Keratinocyte (primary cell): ENCODE measurements around the gene SULT1A3. TPM values are rescaled to one million over a fixed set of nuclear protein-coding genes. Genes with fewer than 3 reads are reported as not detected.
"Not testable (repeated sequence)": the region's sequence is repeated elsewhere in the genome, so short reads cannot be mapped to it uniquely, and the experiment has no call there.

Source experiments
- DNase-seq: peaks from one replicate; pipeline ENCODE4 v3.0.0-alpha.2; 2011; ENCODE audit warnings: low read depth, missing footprints, low spot score
- FAIRE-seq: peaks from 2 replicates; lab custom pipeline; 2011; peaks lifted over from hg19 to GRCh38; lab: Jason Lieb, UNC
- H2AFZ ChIP-seq: 2 replicates; pipeline ENCODE4 v1.6.0; 2012; ENCODE audit warnings: low read length, control low read depth, inconsistent platforms; ENCODE audit not compliant: control insufficient read depth
- H3K27ac ChIP-seq: 2 replicates; pipeline ENCODE4 v1.5.1; 2011; ENCODE audit warnings: low read length; ENCODE audit not compliant: control insufficient read depth, insufficient read depth
- H3K27me3 ChIP-seq: 3 replicates; pipeline ENCODE4 v1.6.0; 2011; ENCODE audit warnings: low read length; ENCODE audit not compliant: control insufficient read depth, insufficient read depth; ENCODE audit errors: extremely low read depth
- H3K36me3 ChIP-seq, 2 experiments: 2 replicates in 1 of 2; 3 replicates in 1 of 2; pipeline ENCODE4 v1.5.1; 2011; ENCODE audit warnings: low read length in 2 of 2, mild to moderate bottlenecking in 1 of 2; ENCODE audit not compliant: control insufficient read depth in 2 of 2, insufficient read depth in 2 of 2; ENCODE audit errors: extremely low read depth in 1 of 2
- H3K4me1 ChIP-seq: 3 replicates; pipeline ENCODE4 v1.5.1; 2011; ENCODE audit warnings: low read length; ENCODE audit not compliant: control insufficient read depth, insufficient read depth; ENCODE audit errors: extremely low read depth
- H3K4me2 ChIP-seq: 3 replicates; pipeline ENCODE4 v1.6.0; 2011; ENCODE audit warnings: low read depth, low read length; ENCODE audit not compliant: control insufficient read depth, insufficient read depth; ENCODE audit errors: extremely low read depth
- H3K4me3 ChIP-seq, 3 experiments: fragments of 200-600 bp in 1 of 3; sonication (generic) in 1 of 3; 2 replicates in 2 of 3; 3 replicates in 1 of 3; pipeline ENCODE4 v1.5.1; 2011 to 2016; ENCODE audit warnings: low read length in 3 of 3, mild to moderate bottlenecking in 3 of 3, control low read depth in 2 of 3, inconsistent platforms in 1 of 3, low read depth in 1 of 3, mixed read lengths in 1 of 3, mixed run types in 1 of 3, moderate library complexity in 1 of 3; ENCODE audit not compliant: control insufficient read depth in 2 of 3, insufficient read depth in 2 of 3; ENCODE audit errors: extremely low read depth in 1 of 3
- H3K79me2 ChIP-seq: 2 replicates; pipeline ENCODE4 v1.6.0; 2012; ENCODE audit warnings: low read length; ENCODE audit not compliant: control insufficient read depth, insufficient read depth
- H3K9ac ChIP-seq: 3 replicates; pipeline ENCODE4 v1.6.0; 2011; ENCODE audit warnings: low read length; ENCODE audit not compliant: control insufficient read depth, insufficient read depth; ENCODE audit errors: extremely low read depth
- H3K9me1 ChIP-seq: 3 replicates; pipeline ENCODE4 v1.6.0; 2011; ENCODE audit warnings: low read length; ENCODE audit not compliant: control insufficient read depth, insufficient read depth; ENCODE audit errors: extremely low read depth
- H3K9me3 ChIP-seq: 2 replicates; pipeline ENCODE4 v1.5.1; 2012; ENCODE audit warnings: low read depth, low read length; ENCODE audit not compliant: control insufficient read depth
- H4K20me1 ChIP-seq: 3 replicates; pipeline ENCODE4 v1.6.0; 2011; ENCODE audit warnings: low read length; ENCODE audit not compliant: control insufficient read depth, insufficient read depth; ENCODE audit errors: extremely low read depth
- dilution Hi-C: fragments of 300-500 bp; cut with MboI; formaldehyde crosslinking; loops from one replicate; pipeline ENCODE4 v1.7.0; 2020; ENCODE audit warnings: low sequenced_read_pairs; ENCODE audit not compliant: extremely low pct_ligation_motif_present
- polyA plus RNA-seq, 5 experiments: library from polyadenylated mRNA; depleted of rRNA in 3 of 5; stranded (reverse) in 3 of 5; stranded (forward) in 1 of 5; unstranded in 1 of 5; fragments of >200 nt; gene quantifications; 1 replicate in 1 of 5; 2 replicates in 3 of 5; 3 replicates in 1 of 5; pipeline versions ENCODE4 v1.2.1 to v1.2.3, GENCODE V29; 2011 to 2012; ENCODE audit warnings: missing spikeins in 2 of 5, low read depth in 1 of 5, low replicate concordance in 1 of 5
- small RNA-seq, 3 experiments: library from RNA; depleted of rRNA; stranded (forward); fragments of <200 nt; gene quantifications; one replicate each; pipeline ENCODE3, GENCODE V24; 2012; ENCODE audit warnings: low read depth in 3 of 3, low replicate concordance in 1 of 3; ENCODE audit not compliant: insufficient read length in 3 of 3

Gene SULT1A3
- polyA plus RNA-seq, 1 donor (not counting 4 experiments of a cell fraction or from before 2014, with no cell fraction given), result 8.0 TPM

GRCh38 chr16:30248379-30248778, 49.3 kb downstream of the SULT1A3 start, which contains the start of gene NPIPB13:
TSS of gene NPIPB13 (minus strand) at chr16:30248479. CDS start at chr16:30245573, 2,906 bp downstream.
- H2AFZ ChIP-seq, H3K9ac ChIP-seq, H3K4me1 ChIP-seq, H3K9me1 ChIP-seq, dilution Hi-C loops, H4K20me1 ChIP-seq, FAIRE-seq, H3K79me2 ChIP-seq, H3K4me2 ChIP-seq, DNase-seq, H3K4me3 ChIP-seq, H3K9me3 ChIP-seq, H3K27ac ChIP-seq, H3K27me3 ChIP-seq, H3K36me3 ChIP-seq: not testable (repeated sequence)

Small RNA genes lying within 50 kb of the gene (small RNA-seq; reads per million reads assigned to genes)
- 0 reads per million in 3 experiments for gene AC106782.4

Other genes with a start within 250 kb of the SULT1A3 start
- gene TMEM219, start 237.2 kb upstream of the SULT1A3 start, polyA plus RNA-seq, result 48.5 to 77.2 TPM (median 64.8 TPM) in 3 replicates
- gene TAOK2, start 225.4 kb upstream of the SULT1A3 start, polyA plus RNA-seq, result 13.8 to 20.1 TPM (median 15.4 TPM) in 3 replicates
- gene HIRIP3, start 203.6 kb upstream of the SULT1A3 start, polyA plus RNA-seq, result 4.1 to 4.8 TPM (median 4.6 TPM) in 3 replicates
- 20.1 to 28.3 TPM (median 26.7 TPM) in 3 replicates for gene INO80E, start 203.0 kb upstream of the SULT1A3 start, polyA plus RNA-seq
- 0.10 to 0.41 TPM (median 0.26 TPM) in 3 replicates for gene DOC2A, start 188.2 kb upstream of the SULT1A3 start, polyA plus RNA-seq
- not detected in 3 replicates for gene C16orf92, start 176.1 kb upstream of the SULT1A3 start, polyA plus RNA-seq
- 0.08 TPM in 1 of 3 replicates, not detected in the others for gene TLCD3B, start 168.0 kb upstream of the SULT1A3 start, polyA plus RNA-seq
- gene ALDOA, start 133.5 kb upstream of the SULT1A3 start, polyA plus RNA-seq, result 740 to 1,250 TPM (median 800 TPM) in 3 replicates
- 124 to 188 TPM (median 167 TPM) in 3 replicates for gene PPP4C, start 123.3 kb upstream of the SULT1A3 start, polyA plus RNA-seq
- 0.06 to 0.18 TPM (median 0.18 TPM) in 3 replicates for gene TBX6, start 107.3 kb upstream of the SULT1A3 start, polyA plus RNA-seq
- gene YPEL3, start 103.0 kb upstream of the SULT1A3 start, polyA plus RNA-seq, result 13.5 to 16.3 TPM (median 15.7 TPM) in 3 replicates
- 0.68 to 1.8 TPM (median 1.1 TPM) in 3 replicates for gene GDPD3, start 85.7 kb upstream of the SULT1A3 start, polyA plus RNA-seq
- 42.0 to 64.9 TPM (median 60.8 TPM) in 3 replicates for gene MAPK3, start 76.0 kb upstream of the SULT1A3 start, polyA plus RNA-seq
- 2.8 to 5.5 TPM (median 3.0 TPM) in 3 replicates for gene CORO1A, start 15.7 kb upstream of the SULT1A3 start, polyA plus RNA-seq
- gene BOLA2B, start 5.6 kb upstream of the SULT1A3 start, polyA plus RNA-seq, result 41.0 to 170 TPM (median 70.4 TPM) in 3 replicates
- gene SLX1A, start 5.4 kb upstream of the SULT1A3 start, polyA plus RNA-seq, result 2.3 to 9.0 TPM (median 5.4 TPM) in 3 replicates
- 1.0 to 2.0 TPM (median 1.6 TPM) in 3 replicates for gene NPIPB13, start 49.2 kb downstream of the SULT1A3 start, polyA plus RNA-seq
- 41.2 to 49.5 TPM (median 44.4 TPM) in 3 replicates for gene CD2BP2, start 156.1 kb downstream of the SULT1A3 start, polyA plus RNA-seq
- gene TBC1D10B, start 171.2 kb downstream of the SULT1A3 start, polyA plus RNA-seq, result 8.6 to 20.0 TPM (median 8.9 TPM) in 3 replicates
- gene MYL11, start 175.5 kb downstream of the SULT1A3 start, polyA plus RNA-seq, result 0.82 TPM in 1 of 3 replicates, not detected in the others
- gene SEPTIN1, start 183.3 kb downstream of the SULT1A3 start, polyA plus RNA-seq, result 0.04 TPM in 1 of 3 replicates, not detected in the others
- 3.7 to 4.3 TPM (median 3.7 TPM) in 3 replicates for gene ZNF48, start 196.2 kb downstream of the SULT1A3 start, polyA plus RNA-seq
- 2.8 to 4.1 TPM (median 4.0 TPM) in 3 replicates for gene ZNF771, start 208.4 kb downstream of the SULT1A3 start, polyA plus RNA-seq
- gene DCTPP1, start 230.8 kb downstream of the SULT1A3 start, polyA plus RNA-seq, result 68.5 to 95.8 TPM (median 88.5 TPM) in 3 replicates
- 33.2 to 38.1 TPM (median 36.5 TPM) in 3 replicates for gene SEPHS2, start 246.6 kb downstream of the SULT1A3 start, polyA plus RNA-seq